ENCODE results near the gene KRT31.
"Not testable (repeated sequence)": the region's sequence is repeated elsewhere in the genome, so short reads cannot be mapped to it uniquely, and the experiment has no call there.

KRT31 gene

GRCh38 chr17:41350381-41350878, 47.0 kb downstream of the KRT31 start, which contains the start of gene KRT33A:
Gene KRT33A (minus strand): TSS chr17:41350828. CDS start chr17:41350767, 61 bp downstream.
- not testable (repeated sequence) for DNase-seq (ENCODE audit: extremely low spot score, insufficient read length, low read depth); FAIRE-seq

GRCh38 chr17:41347869-41348760, 49.3 kb downstream of the KRT31 start:
- no peak for FAIRE-seq
- no peak for DNase-seq (ENCODE audit: extremely low spot score, insufficient read length, low read depth)

- not testable (repeated sequence) for DNase-seq (ENCODE audit: extremely low spot score, insufficient read length, low read depth); FAIRE-seq
These were observed 51.0 kb downstream of the KRT31 start for GRCh38 chr17:41346421-41346820.

- DNase-seq (ENCODE audit: extremely low spot score, insufficient read length, low read depth) (no peak), FAIRE-seq (no peak)
These were observed 51.4 kb downstream of the KRT31 start for GRCh38 chr17:41345992-41346391.

Measured in GM18507 (cell line).